ENCODE measurements around the gene CD74.
"Not testable (repeated sequence)": the region's sequence is repeated elsewhere in the genome, so short reads cannot be mapped to it uniquely, and the experiment has no call there.

CD74 gene

DNA sequence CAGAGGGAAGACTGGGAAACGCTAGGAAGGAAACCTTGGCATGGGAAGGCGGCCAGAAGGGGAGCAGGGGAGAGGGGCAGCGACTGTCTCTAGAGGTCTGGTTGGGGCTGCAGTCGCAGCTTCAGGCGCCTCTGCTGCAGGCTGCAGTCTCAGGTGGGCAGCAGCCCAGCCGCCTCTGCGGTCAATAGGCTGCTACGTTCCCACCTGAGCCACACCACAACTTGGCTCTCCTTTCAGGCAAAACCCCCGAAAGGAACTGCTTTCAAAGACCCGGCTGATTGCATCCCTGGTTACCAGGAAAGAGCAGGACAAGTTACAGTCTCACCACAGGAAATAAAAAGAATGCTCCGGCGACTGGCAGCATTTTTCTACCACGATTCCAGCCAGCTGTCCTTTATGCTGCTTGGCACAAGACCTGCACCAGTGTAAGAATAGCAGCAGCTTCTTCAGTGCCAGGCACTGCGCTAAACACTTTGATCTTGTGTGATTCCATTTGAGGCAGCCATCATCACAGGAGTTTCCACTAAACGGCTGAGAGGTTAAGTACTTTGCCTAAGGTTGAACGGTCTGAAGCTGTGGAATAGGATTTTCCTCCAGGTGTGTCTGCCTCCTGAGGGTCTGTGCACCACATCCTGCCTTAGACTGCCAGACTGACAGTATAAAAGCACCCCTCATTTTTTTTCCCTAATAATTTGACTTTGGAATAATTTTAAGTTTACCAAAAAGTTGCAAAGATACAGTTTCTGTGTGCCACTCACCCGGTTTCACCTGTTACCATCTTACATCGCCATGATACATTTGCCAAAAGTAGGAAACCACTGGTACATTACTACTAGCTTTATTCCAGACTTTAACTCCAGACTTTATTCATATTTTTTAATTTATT, 29.3 kb upstream of the CD74 start:
- no peak for DNase-seq (ENCODE audit: low spot score)

DNA sequence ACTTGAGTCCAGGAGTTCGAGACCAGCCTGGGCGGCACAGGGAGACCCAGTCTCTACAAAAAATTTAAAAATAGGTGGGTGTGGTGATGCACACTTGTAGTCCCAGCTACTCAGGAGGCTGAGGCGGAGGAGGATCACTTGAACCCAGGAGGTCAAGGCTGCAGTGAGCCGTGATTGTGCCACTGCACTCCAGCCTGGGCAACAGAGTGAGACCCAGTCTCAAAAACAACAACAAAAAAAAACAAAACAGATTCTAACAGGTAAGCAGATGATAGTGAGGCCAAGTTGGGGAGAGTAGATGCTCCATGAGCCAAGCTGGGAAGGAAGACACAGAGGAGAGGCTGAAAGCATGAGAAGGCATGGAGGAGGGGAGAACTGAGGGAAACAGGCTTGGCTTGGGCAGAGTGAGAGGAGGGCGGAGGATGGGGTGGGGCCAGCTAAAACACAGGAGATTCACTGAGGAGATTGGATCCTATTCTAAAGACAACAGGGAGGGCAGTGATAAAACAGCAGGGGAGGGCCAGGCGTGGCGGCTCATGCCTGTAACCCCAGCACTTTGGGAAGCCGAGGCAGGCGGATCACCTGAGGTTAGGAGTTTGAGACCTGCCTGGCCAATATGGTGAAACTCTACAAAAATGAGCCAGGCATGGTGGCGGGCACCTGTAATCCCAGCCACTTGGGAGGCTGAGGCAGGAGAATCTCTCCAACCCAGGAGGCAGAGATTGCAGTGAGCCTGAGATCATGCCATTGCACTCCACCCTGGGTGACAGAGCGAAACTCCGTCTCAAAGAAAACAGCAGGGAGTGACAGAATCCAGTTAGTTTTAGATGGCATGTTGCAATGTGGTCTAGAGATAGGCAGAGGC, 28.5 kb upstream of the CD74 start:
- no peak for DNase-seq (ENCODE audit: low spot score)

DNA sequence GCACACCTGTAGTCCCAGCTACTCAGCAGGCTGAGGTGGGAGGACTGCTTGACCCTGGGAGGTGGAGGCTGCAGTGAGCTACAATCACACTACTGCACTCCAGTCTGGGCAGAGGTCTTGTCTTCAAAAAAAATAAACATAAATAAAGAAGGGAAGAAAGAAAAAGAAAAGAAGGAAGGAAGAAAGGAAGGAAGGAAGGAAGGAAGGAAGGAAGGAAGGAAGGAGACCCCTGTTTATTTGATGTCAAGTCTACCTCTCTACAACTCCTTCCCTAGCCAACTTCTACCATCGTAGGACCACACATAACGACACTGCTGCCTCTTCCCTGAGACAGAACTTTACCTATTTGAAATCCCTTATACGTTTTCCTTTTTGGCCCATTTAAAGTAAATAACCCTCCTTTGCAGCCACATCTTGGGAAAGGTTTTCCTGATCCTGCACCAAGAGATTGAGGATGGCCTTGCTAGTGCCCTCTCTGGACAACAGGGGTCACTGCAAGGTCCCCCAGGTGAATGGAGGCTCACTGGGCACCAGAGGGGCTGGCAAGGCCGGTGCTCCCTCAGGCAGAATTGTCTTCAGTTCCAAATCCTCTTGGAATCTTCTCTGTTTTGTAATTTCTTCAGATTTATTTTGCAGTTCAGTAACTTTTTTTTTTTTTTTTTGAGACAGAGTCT, 26.3 kb upstream of the CD74 start:
- peak; percentile 61 for DNase-seq (ENCODE audit: low spot score)

DNA sequence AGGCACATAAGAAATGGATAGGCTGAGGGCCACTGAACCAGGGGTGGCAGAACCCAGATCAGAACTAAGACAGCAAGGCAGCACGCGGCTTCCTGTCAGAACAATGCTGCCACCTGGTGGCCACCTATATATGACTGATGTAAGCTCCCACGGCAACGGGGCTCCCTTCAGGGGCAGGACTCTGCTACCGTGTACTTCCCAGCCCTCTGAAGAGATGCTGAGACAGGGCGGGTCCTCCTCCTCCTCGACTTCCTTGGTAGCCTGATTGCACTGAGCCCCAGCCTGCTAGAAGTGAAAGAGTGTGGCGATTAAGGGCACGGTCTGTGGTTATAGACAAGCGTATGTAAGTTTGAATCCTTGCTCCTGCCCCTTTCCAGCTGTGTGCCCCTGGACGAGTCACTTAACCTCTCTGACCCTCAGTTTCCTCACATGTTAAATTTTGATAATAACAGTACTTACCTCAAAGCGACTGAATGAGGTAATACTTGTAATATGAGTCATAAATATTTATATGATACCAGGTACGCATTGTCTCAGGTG, 23.5 kb upstream of the CD74 start:
- DNase-seq (ENCODE audit: low spot score) = peak; percentile 87

DNA sequence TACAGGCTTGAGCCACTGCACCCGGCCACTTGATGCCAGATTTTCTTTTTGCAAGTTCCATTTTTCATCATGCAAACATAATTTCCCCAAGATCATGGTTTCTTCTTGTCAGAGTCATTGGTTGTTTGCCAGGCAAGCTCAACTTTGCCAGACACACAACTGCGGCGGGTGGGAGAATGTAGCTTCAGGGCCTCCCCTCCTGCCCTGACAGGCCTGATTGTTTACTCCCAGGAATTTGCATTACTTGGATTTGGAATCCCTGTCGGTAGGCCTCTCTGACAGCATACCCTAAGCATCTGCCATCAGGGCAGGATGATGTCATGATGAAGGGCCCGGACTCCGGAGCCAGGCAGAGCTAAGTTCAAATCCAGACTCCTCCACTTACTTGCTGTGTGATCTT, 21.8 kb upstream of the CD74 start:
- DNase-seq (ENCODE audit: low spot score) = no peak

DNA sequence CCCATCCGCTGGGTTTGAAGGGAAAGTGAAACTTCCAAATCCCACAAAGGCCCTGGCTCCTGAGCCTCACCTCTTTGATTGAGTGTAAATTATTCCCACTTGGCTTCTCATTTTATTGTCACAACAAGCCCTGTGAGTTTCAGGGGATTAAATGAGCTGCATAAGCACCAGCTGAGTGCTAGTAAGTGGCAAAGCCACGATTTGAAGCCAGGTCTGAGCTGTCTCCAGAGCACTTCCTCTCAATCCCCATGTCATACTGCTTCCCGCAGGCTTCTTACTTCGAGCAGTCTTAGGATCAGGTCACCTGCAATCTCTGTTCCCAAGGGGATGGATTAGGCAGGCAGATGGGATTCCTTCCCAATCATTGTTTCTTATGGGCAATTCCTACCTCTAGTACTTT, 18.9 kb upstream of the CD74 start:
- no peak for DNase-seq (ENCODE audit: low spot score)

GRCh38 chr5:150431048-150431447, 18.3 kb upstream of the CD74 start:
- no peak for DNase-seq (ENCODE audit: low spot score)

GRCh38 chr5:150429410-150429873, 16.7 kb upstream of the CD74 start:
- DNase-seq (ENCODE audit: low spot score) = no peak

GRCh38 chr5:150428978-150429377, 16.3 kb upstream of the CD74 start:
- no peak for DNase-seq (ENCODE audit: low spot score)

- DNase-seq (ENCODE audit: low spot score) = no peak
Measured at GRCh38 chr5:150428106-150428876, 15.6 kb upstream of the CD74 start.

- not testable (repeated sequence) for DNase-seq (ENCODE audit: low spot score)
Measured at GRCh38 chr5:150426165-150426564, 13.5 kb upstream of the CD74 start.

DNA sequence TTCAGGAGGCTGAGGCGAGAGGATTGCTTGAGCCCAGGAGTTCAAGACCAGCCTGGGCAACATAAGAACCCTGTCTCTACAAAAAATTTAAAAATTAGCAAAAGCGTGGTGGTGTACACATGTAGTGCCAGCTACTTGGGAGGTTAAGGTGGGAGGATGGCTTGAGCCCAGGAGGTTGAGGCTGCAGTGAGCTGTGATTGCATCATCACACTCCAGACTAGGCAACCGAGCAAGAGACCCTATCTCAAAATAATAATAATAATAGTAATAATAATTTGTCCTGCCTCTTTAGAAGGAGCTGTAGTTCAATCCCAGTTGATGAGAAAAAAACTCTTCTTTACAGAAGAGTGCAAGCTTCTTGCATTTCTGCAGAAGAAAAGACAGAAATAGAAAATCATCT, 10.0 kb upstream of the CD74 start:
- no peak for DNase-seq (ENCODE audit: low spot score)

- DNase-seq (ENCODE audit: low spot score) = no peak
Measured at GRCh38 chr5:150422075-150422474, 9.4 kb upstream of the CD74 start.

- DNase-seq (ENCODE audit: low spot score) = no peak
Measured at GRCh38 chr5:150419630-150420270, 7.0 kb upstream of the CD74 start.

GRCh38 chr5:150413902-150414790, 1.4 kb upstream of the CD74 start:
- DNase-seq (ENCODE audit: low spot score) = not testable (repeated sequence)

- DNase-seq (ENCODE audit: low spot score) = no peak
Measured at GRCh38 chr5:150413176-150413901, 629 bp upstream of the CD74 start.

GRCh38 chr5:150411245-150411979, 1.3 kb downstream of the CD74 start:
- DNase-seq (ENCODE audit: low spot score) = peak; percentile 44
